Heart left ventricle (tissue), 13 donors: Measurements from ENCODE around the gene NCMAP.

Experiments used
- POLR2A ChIP-seq, 2 donors: fragments of 450-650 bp; IDR thresholded peaks; one replicate each; pipeline ENCODE4 v1.6.1; 2017; ENCODE audit warnings: antibody characterized with exemption in 2 of 2, mild to moderate bottlenecking in 2 of 2, moderate library complexity in 2 of 2
- TF ChIP-seq, protein P1 (sequence below), 12 donors: fragments of 200-600 bp; sonication (generic) in 4 of 12; IDR thresholded peaks; one replicate each; pipeline versions ENCODE4 v1.5.0 to v1.8.0; 2018 to 2022; ENCODE audit warnings: antibody characterized with exemption in 12 of 12, mild to moderate bottlenecking in 5 of 12
- donor health status: ischemic (EF 13 %, LVEDD 7.1; RV severe dilation, severe dysfunction).
- donor health status: DM: no; HTN: yes; CAD: no.
- donor health status: DM: no; HTN: no; CAD: no.
- donor health status: ischemic (EF 25% LVEDD 6.9; RV normal size, moderate dysfunction).
- donor health status: ischemic (EF 25% LVEDD 5.7; RV mildly dilated, moderate dysfunction).
- donor health status: ischemic (EF 35%, LVEDD 5.7; RV mildly dilated, moderate dysfunction).
- donor health status: nonischemic (EF 11% LVEDD 7.7; RV severe dilation, severe dysfunction).
- donor health status: DM: yes; HTN: yes; CAD: no.
- donor health status: PGD.
- donor health status: ischemic (EF 29% LVEDD 5.4; RV normal size, mild dysfunction).
- donor health status: nonischemic (EF 23%, LVEDD 6.1; RV moderate dilation, normal function).

DNA sequence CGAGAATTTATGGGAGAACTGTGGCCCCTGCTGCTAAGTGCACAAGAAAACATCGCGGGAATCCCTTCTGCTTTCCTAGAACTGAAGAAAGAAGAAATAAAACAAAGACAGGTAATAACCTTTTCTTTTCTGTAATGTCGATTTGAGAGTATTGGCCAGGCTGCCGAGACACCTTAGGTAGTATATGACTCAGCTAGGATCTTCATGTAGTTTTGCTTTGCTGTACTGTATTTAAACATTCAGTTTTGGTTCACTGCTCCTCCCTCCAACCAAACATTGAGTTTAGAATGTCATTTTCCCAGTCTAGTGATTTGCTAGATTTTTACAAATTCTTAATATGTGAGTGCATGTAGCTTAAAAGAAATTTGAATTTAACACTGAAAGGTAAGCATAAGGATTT lies 93.0 kb downstream of the NCMAP start:
- TF ChIP-seq, protein P1, sequence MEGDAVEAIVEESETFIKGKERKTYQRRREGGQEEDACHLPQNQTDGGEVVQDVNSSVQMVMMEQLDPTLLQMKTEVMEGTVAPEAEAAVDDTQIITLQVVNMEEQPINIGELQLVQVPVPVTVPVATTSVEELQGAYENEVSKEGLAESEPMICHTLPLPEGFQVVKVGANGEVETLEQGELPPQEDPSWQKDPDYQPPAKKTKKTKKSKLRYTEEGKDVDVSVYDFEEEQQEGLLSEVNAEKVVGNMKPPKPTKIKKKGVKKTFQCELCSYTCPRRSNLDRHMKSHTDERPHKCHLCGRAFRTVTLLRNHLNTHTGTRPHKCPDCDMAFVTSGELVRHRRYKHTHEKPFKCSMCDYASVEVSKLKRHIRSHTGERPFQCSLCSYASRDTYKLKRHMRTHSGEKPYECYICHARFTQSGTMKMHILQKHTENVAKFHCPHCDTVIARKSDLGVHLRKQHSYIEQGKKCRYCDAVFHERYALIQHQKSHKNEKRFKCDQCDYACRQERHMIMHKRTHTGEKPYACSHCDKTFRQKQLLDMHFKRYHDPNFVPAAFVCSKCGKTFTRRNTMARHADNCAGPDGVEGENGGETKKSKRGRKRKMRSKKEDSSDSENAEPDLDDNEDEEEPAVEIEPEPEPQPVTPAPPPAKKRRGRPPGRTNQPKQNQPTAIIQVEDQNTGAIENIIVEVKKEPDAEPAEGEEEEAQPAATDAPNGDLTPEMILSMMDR (IDR thresholded peaks at IDR 0.05), result no peak
- no peak for TF ChIP-seq POLR2A (IDR thresholded peaks at IDR 0.05)
